Measurements from ENCODE around the gene IGSF3. TPM values are rescaled to one million over a fixed set of nuclear protein-coding genes. Genes with fewer than 3 reads are reported as not detected.
"Not testable (repeated sequence)": the region's sequence is repeated elsewhere in the genome, so short reads cannot be mapped to it uniquely, and the experiment has no call there.

IGSF3 gene
- total and polyA plus RNA-seq, 2 of the 8 experiments (the other 6 are each of a cell fraction or from before 2014, with no cell fraction given): 30.0 to 32.2 TPM

DNA sequence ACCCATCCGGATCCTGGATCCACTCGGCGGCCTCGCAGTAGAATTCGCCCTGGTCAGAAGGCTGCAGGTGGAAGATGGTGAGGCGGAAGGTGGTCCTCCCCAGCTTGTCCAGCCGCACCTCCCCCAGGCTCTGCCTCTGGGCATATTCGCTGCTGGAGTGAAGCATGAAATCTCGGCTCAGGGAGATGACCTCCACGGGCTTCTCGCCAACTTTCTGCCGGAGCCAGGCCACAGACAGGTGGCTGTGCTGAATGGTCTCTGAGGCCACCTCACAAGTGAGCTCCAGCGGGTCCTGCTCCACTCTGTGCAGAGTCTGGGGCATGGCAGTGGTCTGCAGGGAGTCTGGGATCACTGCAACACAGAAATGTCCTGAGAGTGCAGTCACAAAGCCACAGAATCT, 53.7 kb downstream of the IGSF3 start:
- POLR2A ChIA-PET (ENCODE audit: partially characterized antibody); H3K14ac ChIP-seq (ENCODE audit: insufficient read length); H2BK5ac ChIP-seq (ENCODE audit: low read depth, low read length); H3K56ac ChIP-seq (replicated peaks; ENCODE audit: insufficient read length, low read depth, low read length); H2BK12ac ChIP-seq (ENCODE audit: low read depth, low read length); CTCF ChIA-PET (ENCODE audit: partially characterized antibody); H3K4me3 ChIP-seq (ENCODE audit: extremely low read depth in 1 of 4, insufficient read depth in 2 of 4, low read depth in 3 of 4, low read length in 4 of 4); H2AFZ ChIP-seq (ENCODE audit: low read length); DNase-seq (ENCODE audit: low read depth in 1 of 2, low spot score in 2 of 2); H3K9ac ChIP-seq (replicated peaks in 1 of 4; ENCODE audit: extremely low read depth in 1 of 4, low read depth in 3 of 4, low read length in 3 of 4); H2BK15ac ChIP-seq (ENCODE audit: low read length); H3K27me3 ChIP-seq (replicated peaks in 1 of 4; ENCODE audit: control insufficient read depth in 3 of 4, extremely low read depth in 1 of 4, insufficient read depth in 3 of 4, low read length in 3 of 4); H3K27ac ChIP-seq (ENCODE audit: low read depth, low read length); H3K9me3 ChIP-seq (ENCODE audit: insufficient read depth in 2 of 2, low read depth in 1 of 2, low read length in 1 of 2); H3K4ac ChIP-seq (replicated peaks; ENCODE audit: insufficient read length, low read depth, low read length); H3K23ac ChIP-seq (ENCODE audit: insufficient read length); H2BK120ac ChIP-seq (replicated peaks; ENCODE audit: low read depth, low read length); H4K5ac ChIP-seq (ENCODE audit: insufficient read length, low read depth, low read length); H4K91ac ChIP-seq (replicated peaks; ENCODE audit: insufficient read length, low read length); H3K36me3 ChIP-seq (ENCODE audit: control insufficient read depth in 2 of 4, insufficient read depth in 4 of 4, low read length in 3 of 4); H3K23me2 ChIP-seq (ENCODE audit: low read depth, low read length); H3K4me1 ChIP-seq (replicated peaks in 1 of 4; ENCODE audit: control insufficient read depth in 3 of 4, insufficient read depth in 4 of 4, low read length in 3 of 4); H2BK20ac ChIP-seq (ENCODE audit: low read length); H3K18ac ChIP-seq (ENCODE audit: extremely low read depth, low read length); FAIRE-seq; H4K20me1 ChIP-seq (replicated peaks in 1 of 2; ENCODE audit: control insufficient read depth in 1 of 2, insufficient read depth in 2 of 2, low read length in 2 of 2); H3K79me1 ChIP-seq (ENCODE audit: low read depth, low read length); H3K79me2 ChIP-seq (ENCODE audit: control insufficient read depth in 1 of 2, insufficient read depth in 2 of 2, low read length in 2 of 2); H2AK5ac ChIP-seq (ENCODE audit: low read depth, low read length); H3K4me2 ChIP-seq (ENCODE audit: insufficient read depth in 1 of 2, low read depth in 2 of 2, low read length in 2 of 2); H4K8ac ChIP-seq (ENCODE audit: extremely low read depth, insufficient read depth, low read length): not testable (repeated sequence)
- 95% methylated on average over 13 of the region's 13 CpGs; no CpG with 5 or more reads in 1 of the 2 experiments for WGBS, 2 experiments (ENCODE audit: extremely low coverage in 1 of 2, insufficient coverage in 1 of 2, insufficient read length in 1 of 2, insufficient replicate concordance in 2 of 2, low coverage in 1 of 2, low lambda C conversion rate in 2 of 2, missing lambda C conversion rate in 1 of 2)

DNA sequence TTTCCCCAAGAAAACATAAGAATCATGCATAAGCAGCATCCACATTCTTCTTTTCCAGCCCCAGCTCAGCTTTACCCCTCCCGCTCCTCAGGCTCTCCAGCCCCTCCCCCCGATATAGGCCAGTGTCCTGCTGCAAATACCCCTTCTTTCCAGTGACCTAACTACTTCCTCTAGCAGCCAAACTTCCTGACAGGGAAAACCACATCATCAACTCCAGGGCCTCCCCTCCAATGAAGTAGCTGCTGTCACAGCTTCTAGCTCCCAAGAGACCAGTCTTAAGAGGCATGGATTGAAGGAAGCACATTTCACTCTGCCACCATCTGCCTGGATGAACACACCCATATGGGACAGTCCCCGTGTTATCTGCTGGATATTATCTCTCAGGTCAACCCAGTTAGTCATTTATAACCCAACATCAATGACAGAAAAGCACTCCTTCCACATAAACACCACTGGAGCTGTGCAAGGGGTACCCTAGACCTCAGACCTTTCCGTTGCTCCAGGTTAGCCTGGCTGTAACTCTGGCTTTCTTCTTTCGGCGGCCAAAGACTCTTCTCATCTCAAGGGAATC, 57.6 kb downstream of the IGSF3 start:
- FAIRE-seq; H3K18ac ChIP-seq (ENCODE audit: extremely low read depth, low read length); H3K4me2 ChIP-seq (ENCODE audit: insufficient read depth in 1 of 2, low read depth in 2 of 2, low read length in 2 of 2); H2AFZ ChIP-seq (ENCODE audit: low read length); H2BK120ac ChIP-seq (replicated peaks; ENCODE audit: low read depth, low read length); H3K56ac ChIP-seq (replicated peaks; ENCODE audit: insufficient read length, low read depth, low read length); H4K5ac ChIP-seq (ENCODE audit: insufficient read length, low read depth, low read length); H2BK20ac ChIP-seq (ENCODE audit: low read length); H3K23ac ChIP-seq (ENCODE audit: insufficient read length); H3K23me2 ChIP-seq (ENCODE audit: low read depth, low read length); H2BK12ac ChIP-seq (ENCODE audit: low read depth, low read length); H3K4me1 ChIP-seq (replicated peaks in 1 of 4; ENCODE audit: control insufficient read depth in 3 of 4, insufficient read depth in 4 of 4, low read length in 3 of 4); POLR2A ChIA-PET (ENCODE audit: partially characterized antibody); H3K14ac ChIP-seq (ENCODE audit: insufficient read length); H2BK5ac ChIP-seq (ENCODE audit: low read depth, low read length); H3K4ac ChIP-seq (replicated peaks; ENCODE audit: insufficient read length, low read depth, low read length); H2AK5ac ChIP-seq (ENCODE audit: low read depth, low read length); H2BK15ac ChIP-seq (ENCODE audit: low read length); H3K79me2 ChIP-seq (ENCODE audit: control insufficient read depth in 1 of 2, insufficient read depth in 2 of 2, low read length in 2 of 2); H4K8ac ChIP-seq (ENCODE audit: extremely low read depth, insufficient read depth, low read length); H3K4me3 ChIP-seq (ENCODE audit: extremely low read depth in 1 of 4, insufficient read depth in 2 of 4, low read depth in 3 of 4, low read length in 4 of 4); H3K9me3 ChIP-seq (ENCODE audit: insufficient read depth in 2 of 2, low read depth in 1 of 2, low read length in 1 of 2); H3K36me3 ChIP-seq (ENCODE audit: control insufficient read depth in 2 of 4, insufficient read depth in 4 of 4, low read length in 3 of 4); H3K27me3 ChIP-seq (replicated peaks in 1 of 4; ENCODE audit: control insufficient read depth in 3 of 4, extremely low read depth in 1 of 4, insufficient read depth in 3 of 4, low read length in 3 of 4); H3K9ac ChIP-seq (replicated peaks in 1 of 4; ENCODE audit: extremely low read depth in 1 of 4, low read depth in 3 of 4, low read length in 3 of 4); H3K27ac ChIP-seq (ENCODE audit: low read depth, low read length); DNase-seq (ENCODE audit: low read depth in 1 of 2, low spot score in 2 of 2); H4K20me1 ChIP-seq (replicated peaks in 1 of 2; ENCODE audit: control insufficient read depth in 1 of 2, insufficient read depth in 2 of 2, low read length in 2 of 2); H4K91ac ChIP-seq (replicated peaks; ENCODE audit: insufficient read length, low read length); H3K79me1 ChIP-seq (ENCODE audit: low read depth, low read length): not testable (repeated sequence)
- CTCF ChIA-PET (ENCODE audit: partially characterized antibody): interaction anchor here (1.1 to 2.7 kb wide), 2 partner anchors 14 to 113 kb away, joined by 3 to 8 read pairs; no protein-coding TSS in a partner anchor
- WGBS, 2 experiments (ENCODE audit: extremely low coverage in 1 of 2, insufficient coverage in 1 of 2, insufficient read length in 1 of 2, insufficient replicate concordance in 2 of 2, low coverage in 1 of 2, low lambda C conversion rate in 2 of 2, missing lambda C conversion rate in 1 of 2): 86% methylated on average over 6 of the region's 6 CpGs; no CpG with 5 or more reads in 1 of the 2 experiments

Measured in H1 (cell line).